CD4-positive, alpha-beta T cell treated with Interleukin-15 for 1 hour (primary cell): Measurements from ENCODE around the gene TRIM32.
"Not testable (repeated sequence)": the region's sequence is repeated elsewhere in the genome, so short reads cannot be mapped to it uniquely, and the experiment has no call there.

Experiments
- DNase-seq: peaks from one replicate; pipeline ENCODE4 v3.0.0-alpha.2; 2020

TRIM32 gene

DNA sequence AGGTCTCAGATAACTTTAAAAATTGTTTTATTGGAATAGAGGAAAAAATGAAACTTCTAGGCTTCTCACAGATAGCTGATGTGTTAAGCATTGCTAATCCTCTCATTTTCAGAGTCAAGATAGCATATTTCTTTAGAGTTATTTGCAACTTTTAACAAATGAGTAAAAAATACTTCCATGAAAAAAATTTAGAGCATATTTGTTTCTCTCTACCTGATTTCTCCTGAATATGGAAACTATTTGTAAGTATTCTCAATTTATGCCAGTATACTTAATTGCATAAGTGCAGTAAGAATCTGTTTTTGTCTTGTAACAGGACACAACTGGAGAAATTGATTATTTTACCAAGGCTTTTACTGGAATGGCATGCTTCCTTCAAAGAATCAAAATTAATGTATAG lies 3.6 kb upstream of the TRIM32 start:
- no peak for DNase-seq

DNA sequence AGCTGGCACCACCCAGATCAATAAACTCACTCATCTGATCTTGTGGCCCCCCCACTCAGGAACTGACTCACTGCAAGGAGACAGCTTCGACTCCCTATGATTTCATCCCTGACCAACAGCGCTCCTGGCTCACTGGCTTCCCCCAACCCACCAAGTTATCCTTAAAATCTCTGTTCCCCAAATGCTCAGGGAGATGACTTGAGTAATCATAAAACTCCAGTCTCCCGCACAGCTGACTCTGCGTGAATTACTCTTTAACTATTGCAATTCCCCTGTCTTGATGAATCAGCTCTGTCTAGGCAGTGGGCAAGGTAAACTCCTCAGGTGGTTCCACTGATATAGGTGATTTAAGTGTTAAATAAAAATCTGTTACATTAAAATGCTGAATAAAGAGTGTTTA lies 1.9 kb upstream of the TRIM32 start:
- no peak for DNase-seq

DNA sequence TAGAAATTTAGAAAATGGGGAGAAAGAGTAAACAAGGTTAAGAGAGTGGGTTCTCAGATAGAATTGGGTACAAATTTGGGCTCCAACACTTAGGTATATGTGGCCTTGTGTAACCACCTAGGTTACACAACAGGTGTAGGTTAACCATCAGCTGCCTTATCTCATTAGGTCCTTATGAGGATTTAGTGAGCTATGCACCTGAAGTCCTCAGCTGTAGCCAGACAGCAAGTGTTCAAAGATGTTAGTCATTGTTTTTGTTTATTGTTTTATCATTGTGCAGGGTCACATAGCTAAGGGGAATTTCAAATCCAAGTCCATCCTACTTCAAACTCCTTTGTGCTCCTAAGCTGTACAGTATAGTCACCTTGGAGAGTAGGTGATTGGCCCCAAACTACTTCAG lies 970 bp upstream of the TRIM32 start:
- no peak for DNase-seq

DNA sequence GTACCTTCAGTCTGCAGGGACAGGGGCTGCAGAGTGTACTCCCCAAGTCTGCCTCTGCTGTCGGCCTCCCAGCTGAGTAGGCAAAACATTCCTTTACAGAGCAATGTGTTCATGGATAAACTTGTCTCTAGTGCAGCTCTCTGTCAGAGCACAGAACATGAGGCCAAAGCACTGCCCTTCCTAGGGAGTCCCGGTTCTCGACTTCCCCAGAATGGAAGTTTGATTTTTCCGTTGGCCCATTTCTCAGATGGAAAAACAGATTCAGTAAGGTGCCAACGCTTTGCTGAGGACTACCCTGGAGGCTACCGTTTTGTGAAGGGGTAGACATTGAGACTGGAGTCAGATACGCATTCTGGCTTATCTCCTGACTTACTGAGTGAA lies 422 bp upstream of the TRIM32 start:
- no peak for DNase-seq

GRCh38 chr9:116687754-116688135 lies 640 bp downstream of the TRIM32 start:
- DNase-seq: no peak

DNA sequence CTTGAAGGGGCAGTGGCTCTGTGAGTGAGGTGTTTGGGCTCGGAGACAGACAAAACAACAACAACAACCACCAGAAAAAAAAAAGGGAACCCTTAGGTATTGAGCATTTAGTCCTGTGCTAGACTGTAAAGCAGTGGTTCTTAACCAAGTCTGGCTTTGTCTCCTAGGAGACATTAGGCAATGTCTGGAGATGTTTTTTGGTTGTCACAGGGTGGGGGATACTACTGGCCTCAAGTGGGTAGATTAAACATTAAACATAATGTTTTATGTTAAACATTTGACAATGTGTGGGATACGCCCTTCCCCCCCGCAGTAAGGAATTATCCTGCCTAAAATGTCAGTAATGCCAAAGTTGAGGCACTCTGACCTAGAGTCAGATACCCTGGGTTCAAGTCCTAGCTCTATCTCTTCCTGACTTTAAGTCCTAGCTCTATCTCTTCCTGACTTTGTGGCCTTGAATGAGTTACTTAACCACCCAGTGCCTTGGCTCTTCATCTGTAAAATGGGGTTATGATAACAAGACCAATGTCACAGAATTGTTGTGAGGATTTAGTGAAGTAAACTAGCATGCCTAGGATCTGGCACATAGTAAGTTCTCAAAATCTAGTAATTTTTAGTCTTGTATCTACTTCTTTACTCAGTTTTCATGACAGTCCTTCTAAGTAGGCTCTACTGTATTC lies 1.8 kb downstream of the TRIM32 start:
- DNase-seq: no peak

- DNase-seq: no peak
Measured at GRCh38 chr9:116689486-116690032, 2.5 kb downstream of the TRIM32 start.

DNA sequence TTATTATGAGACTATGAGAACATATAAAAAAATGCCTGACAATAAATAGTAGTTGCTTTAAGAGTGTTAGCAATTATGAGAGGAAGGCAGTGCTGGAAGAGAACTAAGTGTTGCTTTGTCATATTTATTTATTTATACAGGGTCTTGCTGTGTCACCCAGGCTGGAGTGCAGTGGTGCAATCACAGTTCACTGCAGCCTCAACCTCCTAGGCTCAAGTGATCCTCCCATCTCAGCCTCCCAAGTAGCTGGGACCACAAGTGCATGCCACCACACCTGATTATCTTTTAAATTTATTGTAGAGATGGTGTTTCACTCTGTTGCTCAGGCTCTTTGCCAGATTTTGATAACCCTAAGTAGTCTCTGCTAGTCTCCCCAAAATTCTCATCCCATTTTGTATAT lies 3.7 kb downstream of the TRIM32 start:
- DNase-seq: not testable (repeated sequence)

- DNase-seq: no peak
Measured at GRCh38 chr9:116691607-116692006, 4.5 kb downstream of the TRIM32 start.

DNA sequence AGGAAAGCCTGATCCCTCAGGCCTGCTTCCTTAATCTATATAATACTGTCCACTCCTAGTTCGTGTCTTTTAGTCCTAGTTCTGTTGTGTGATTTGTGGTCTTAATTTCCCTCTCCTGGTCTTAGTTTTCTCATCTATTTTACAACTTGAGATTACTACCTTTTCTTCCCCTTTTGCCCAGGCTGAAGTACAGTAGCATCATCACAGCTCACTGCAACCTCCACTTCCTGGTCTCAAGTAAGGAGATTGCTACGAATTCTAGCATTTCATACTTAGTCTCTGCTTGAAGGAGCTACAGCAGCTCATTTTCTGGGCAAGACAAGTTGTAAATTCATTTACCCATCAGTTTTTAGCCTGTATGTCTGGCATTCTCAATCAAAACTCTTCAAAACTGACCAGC lies 5.5 kb downstream of the TRIM32 start:
- no peak for DNase-seq

- no peak for DNase-seq
Measured at GRCh38 chr9:116693233-116693731, 6.2 kb downstream of the TRIM32 start.

DNA sequence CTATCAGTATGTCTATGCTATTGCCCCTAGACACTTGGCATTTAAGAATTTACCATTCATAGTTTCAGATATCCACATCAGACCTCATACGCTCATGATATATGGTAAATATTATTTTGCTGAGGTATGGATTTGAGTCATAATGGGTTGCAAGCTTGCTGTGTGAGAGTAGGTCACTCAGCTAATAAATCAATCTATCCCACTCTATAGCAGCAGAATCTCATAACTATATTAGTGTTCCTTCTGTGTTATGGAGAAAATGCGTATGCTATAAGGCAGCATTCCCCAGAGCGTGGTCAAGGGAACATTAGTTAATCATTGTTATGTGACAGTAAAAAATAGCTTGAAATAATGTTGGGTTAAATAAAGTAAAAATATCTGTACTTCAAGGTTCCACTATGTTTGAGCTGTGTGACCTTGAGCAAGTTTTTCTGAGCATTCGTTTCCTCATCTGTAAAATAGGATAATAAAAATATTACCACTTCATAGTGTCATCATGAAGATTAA lies 7.7 kb downstream of the TRIM32 start:
- DNase-seq: no peak

DNA sequence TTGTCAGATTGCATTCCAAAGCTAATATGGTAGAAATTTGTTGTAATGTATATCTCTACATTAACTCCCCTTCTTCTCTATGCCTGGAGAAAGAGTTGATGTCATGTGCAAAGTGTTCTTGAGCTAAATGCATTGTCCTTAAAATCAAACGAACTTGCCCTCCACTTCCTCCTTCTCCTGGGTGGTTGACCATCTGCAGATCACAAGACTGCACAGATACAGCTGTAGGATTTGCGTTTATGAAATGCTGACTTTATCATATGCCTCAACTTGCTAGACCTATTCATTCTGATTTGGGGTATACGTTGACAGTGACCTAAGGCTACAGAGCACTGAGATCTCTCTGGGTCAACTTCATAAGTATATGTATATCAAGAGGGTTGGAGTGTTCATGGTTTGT lies 8.3 kb downstream of the TRIM32 start:
- DNase-seq: no peak

GRCh38 chr9:116697362-116697761 lies 10.3 kb downstream of the TRIM32 start:
- no peak for DNase-seq

GRCh38 chr9:116697887-116698286 lies 10.8 kb downstream of the TRIM32 start:
- DNase-seq: no peak

GRCh38 chr9:116700279-116700678 lies 13.2 kb downstream of the TRIM32 start:
- DNase-seq: no peak

DNA sequence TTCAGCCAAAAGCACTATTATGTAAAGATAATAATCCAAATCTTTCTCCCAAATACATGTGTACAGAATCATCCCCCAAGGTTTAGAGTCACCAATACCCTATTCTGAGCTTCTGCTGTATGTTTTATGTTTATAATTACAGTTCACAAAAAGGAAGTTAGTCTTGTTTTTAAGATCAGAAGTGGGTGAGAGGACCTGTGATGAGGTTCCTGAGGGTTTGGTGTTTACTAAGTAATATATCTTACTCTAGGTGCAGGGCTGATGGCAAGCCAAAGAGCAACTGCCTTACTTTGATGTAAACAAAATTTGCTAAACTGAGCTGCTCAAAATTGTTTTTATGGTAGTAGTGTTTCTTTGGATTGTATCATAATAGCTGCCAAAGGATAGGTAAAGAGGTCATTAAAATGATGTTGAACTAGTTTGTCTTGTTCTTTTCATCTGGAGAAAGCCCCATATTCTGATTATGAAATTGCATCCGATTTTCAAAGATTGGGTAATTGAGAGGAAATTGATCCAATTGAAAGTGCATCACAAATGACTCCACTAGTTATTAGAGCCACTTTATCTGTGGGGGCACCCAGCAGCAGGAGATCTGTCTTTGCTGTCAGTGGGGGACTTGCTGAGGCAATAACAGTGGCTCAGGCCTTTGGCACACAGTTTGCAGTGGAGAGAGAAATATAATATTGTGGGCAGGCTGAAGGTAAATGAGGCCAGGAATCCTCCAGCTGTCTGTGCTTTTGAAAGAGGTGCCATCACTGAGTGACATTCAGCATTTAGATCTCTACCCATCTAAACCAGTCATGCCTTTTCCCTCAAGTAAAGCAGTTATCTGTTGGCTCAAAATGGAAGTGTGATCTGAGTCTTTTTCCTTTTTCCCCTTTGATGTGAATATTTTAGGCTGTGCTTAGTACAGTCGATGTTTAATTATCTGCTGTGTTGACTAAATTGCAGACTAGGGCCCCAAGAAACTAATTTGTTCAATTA lies 14.1 kb downstream of the TRIM32 start:
- no peak for DNase-seq

DNA sequence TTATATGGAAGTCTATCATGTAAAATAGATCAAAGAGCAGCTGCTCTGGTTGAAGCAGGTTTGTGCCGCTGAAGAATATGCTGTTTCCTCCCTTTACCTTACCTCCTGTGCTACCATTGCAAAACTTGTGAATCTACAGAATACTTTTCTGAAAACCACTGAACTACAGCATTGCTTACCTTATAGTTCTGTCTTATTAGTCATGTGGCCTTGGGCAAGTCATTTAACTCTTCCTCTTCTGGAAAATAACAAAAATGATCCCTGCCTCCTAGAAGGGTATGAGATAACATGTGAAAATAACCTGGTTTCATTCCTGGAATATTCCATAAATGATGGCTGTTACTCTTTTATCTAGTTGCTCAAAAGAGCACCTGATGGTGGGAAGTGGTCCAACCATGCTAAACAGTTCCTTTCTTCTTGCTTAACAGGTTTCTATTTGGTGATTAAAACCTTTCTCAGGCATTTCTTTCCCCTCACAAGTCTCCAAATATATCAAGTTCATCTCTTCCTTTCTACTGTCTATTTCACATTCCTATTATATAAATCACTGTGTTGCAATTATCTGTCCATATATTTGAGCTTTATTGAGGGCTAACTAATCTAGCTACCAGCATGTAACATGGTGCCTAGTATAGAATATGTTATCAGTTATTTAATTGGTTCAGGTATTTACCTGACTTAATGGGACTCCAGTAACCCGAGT lies 15.0 kb downstream of the TRIM32 start:
- DNase-seq: no peak

DNA sequence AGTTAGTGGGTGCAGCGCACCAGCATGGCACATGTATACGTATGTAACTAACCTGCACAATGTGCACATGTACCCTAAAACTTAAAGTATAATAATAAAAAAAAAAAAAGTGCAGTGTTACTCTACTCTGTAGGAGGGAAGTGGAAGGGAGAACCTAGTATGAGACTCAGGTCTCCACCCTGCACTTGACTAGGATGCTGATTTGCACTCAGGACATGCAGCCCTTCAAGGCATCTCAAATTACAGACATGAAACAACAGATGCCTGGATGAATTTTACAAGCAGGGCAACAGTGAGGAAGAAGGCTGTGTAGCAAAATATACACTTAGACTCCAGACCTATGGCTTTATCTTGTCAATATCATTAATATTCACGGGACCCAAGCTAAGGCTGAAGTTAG lies 16.5 kb downstream of the TRIM32 start:
- no peak for DNase-seq

DNA sequence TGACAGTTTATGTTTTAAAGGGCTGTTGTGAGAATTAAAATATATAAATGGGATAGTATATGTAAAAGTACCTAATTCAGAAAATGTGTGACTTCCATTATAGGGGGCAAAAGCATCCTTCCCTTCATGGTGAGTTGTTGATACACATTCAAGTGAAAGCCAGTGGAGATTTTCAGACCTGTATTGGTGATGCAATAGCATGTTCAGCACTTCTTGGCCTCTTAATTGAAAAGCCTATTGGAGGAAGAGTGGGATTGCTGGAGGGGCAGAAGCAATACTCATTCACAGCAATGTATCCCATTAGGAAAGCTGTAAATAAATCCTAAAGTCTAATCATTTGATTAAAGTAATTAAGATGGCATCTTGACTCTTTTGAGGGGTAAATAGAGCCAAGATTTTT lies 17.4 kb downstream of the TRIM32 start:
- no peak for DNase-seq

DNA sequence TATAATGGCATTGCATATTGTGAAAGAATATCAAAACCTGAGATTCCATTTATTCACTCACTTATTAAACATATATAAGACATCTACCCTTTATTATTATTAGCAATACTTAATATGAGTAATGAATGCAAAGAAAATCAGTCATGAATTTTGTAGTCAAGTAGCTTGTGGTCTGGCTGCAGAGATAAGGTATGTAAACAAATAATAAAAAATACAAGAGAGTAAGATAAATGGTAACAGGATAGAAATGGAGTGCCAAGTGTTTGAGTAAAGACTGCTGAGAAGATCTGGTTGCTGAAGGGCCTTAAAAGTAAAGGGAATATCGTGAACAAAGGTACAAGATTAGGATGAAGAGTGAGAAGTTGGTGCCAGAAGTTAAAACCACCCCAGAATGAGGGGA lies 18.4 kb downstream of the TRIM32 start:
- DNase-seq: no peak

DNA sequence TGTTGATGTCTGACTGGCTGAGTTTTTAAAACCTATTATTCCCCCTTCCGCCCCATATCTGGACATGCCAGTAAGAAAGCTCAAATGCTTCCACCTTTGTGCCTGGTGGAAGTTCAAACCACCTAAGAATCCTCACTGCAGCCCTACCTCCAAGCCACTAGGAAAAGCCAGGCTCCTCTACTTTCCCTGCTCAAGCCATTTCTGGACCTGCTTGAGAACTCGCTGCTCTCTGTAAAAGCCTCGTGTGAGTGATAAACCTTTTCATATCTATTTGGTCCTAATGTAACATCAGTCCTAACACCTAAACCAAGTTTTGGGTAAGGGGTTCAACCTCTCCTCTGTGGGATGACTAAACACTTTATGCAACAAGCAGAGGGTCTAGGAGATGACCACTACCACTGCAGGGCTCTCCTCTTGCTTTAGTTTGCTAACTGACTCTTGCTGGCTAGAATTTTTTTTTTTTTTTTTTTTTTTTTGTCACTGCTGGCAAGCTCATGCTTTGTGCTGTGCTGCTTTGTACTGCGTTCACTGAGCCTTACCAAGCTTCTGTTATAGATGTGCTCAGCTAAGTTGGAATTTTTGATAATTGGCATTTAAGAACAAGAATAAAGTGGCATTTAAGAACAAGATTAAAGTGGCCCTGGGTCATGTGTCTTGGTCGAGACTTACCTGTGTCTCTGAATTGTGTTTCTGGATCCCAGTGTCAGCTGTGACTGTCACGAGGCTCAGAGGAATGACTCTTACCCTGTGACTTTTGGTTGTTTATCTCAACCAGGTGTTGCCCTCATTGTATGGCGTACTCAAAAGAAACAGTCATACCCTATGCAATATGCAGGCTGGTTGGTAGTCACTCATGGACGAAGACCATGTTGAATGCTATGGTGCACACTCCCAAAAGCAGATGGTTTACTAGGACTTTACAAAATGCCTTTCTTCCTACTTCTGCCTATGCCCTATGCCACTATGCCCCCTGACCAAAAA lies 19.5 kb downstream of the TRIM32 start:
- no peak for DNase-seq
